HEK293 (cell line): ENCODE results near the gene MRPL4.
A peak's percentile ranks its signal among the peaks of the same experiment; 100 is the strongest.

Experiments
- CTCF ChIA-PET: fragments of 350-600 bp; formaldehyde crosslinking; extraction: SDS; loops from one replicate; lab custom pipeline; 2021; ENCODE audit warnings: antibody characterized with exemption; lab: Yijun Ruan, JAX
- POLR2A ChIA-PET: fragments of 300-600 bp; formaldehyde crosslinking; extraction: SDS; loops from one replicate; lab custom pipeline; 2020; ENCODE audit warnings: antibody characterized with exemption, inconsistent platforms; lab: Yijun Ruan, JAX
- H3K27ac ChIP-seq: fragments of 200-500 bp; sonication (Bioruptor generic); 2 replicates; pipeline ENCODE4 v1.5.1; 2014; ENCODE audit warnings: low read depth, low read length, control low read depth, inconsistent platforms; ENCODE audit errors: extremely low read depth
- H3K36me3 ChIP-seq, 2 experiments: fragments of 200-500 bp in 1 of 2; sonication (Bioruptor generic) in 1 of 2; 1 replicate in 1 of 2; 2 replicates in 1 of 2; pipeline ENCODE4 v1.5.1; 2014 to 2017; ENCODE audit warnings: inconsistent platforms in 2 of 2, low read length in 2 of 2; ENCODE audit not compliant: control insufficient read depth in 2 of 2, insufficient read depth in 1 of 2
- H3K4me1 ChIP-seq: fragments of 200-500 bp; sonication (Bioruptor generic); 2 replicates; pipeline ENCODE4 v1.5.1; 2014; ENCODE audit warnings: mild to moderate bottlenecking, low read length, inconsistent platforms; ENCODE audit not compliant: control insufficient read depth, insufficient read depth
- H3K4me3 ChIP-seq: 2 replicates; pipeline ENCODE4 v1.5.1; 2011; ENCODE audit warnings: low read depth, mild to moderate bottlenecking, control low read depth, low read length, moderate library complexity
- H3K9me3 ChIP-seq: fragments of 200-500 bp; sonication (Bioruptor generic); 2 replicates; pipeline ENCODE4 v1.5.1; 2014; ENCODE audit warnings: low read depth, low read length, inconsistent platforms; ENCODE audit not compliant: control insufficient read depth, insufficient read depth
- GLIS1 ChIP-seq: fragments of 450-650 bp; formaldehyde crosslinking; IDR thresholded peaks from 2 replicates; pipeline ENCODE4 v1.5.1; 2016; ENCODE audit warnings: missing biosample characterization, missing genetic modification characterization
- PBX3 ChIP-seq: sonication (generic); formaldehyde crosslinking; IDR thresholded peaks from 2 replicates; pipeline ENCODE4 v1.8.1; 2022; ENCODE audit warnings: mild to moderate bottlenecking, moderate library complexity, missing genetic modification reagents
- PRDM10 ChIP-seq: fragments of 450-650 bp; formaldehyde crosslinking; IDR thresholded peaks from 2 replicates; pipeline ENCODE4 v1.5.1; 2016; ENCODE audit warnings: missing biosample characterization, missing genetic modification characterization
- ZBTB48 ChIP-seq: fragments of 450-650 bp; formaldehyde crosslinking; IDR thresholded peaks from 2 replicates; pipeline ENCODE4 v1.5.1; 2016; ENCODE audit warnings: missing biosample characterization, missing genetic modification characterization
- ZBTB6 ChIP-seq: fragments of 450-650 bp; formaldehyde crosslinking; IDR thresholded peaks from 2 replicates; pipeline ENCODE4 v1.5.1; 2017; ENCODE audit warnings: missing biosample characterization, missing genetic modification characterization
- ZNF112 ChIP-seq: fragments of 450-650 bp; formaldehyde crosslinking; IDR thresholded peaks from 2 replicates; pipeline ENCODE4 v1.5.0; 2017; ENCODE audit warnings: missing biosample characterization, missing genetic modification characterization
- ZNF280C ChIP-seq: fragments of 450-650 bp; formaldehyde crosslinking; IDR thresholded peaks from 2 replicates; pipeline ENCODE4 v1.5.1; 2016; ENCODE audit warnings: missing biosample characterization, missing genetic modification characterization
- ZNF324 ChIP-seq: fragments of 450-650 bp; formaldehyde crosslinking; IDR thresholded peaks from 2 replicates; pipeline ENCODE4 v1.5.1; 2016; ENCODE audit warnings: missing biosample characterization, missing genetic modification characterization
- ZNF596 ChIP-seq: fragments of 450-650 bp; IDR thresholded peaks from 2 replicates; pipeline ENCODE4 v1.5.0; 2018; ENCODE audit warnings: missing biosample characterization, mild to moderate bottlenecking, missing genetic modification characterization, moderate library complexity
- ZNF610 ChIP-seq: fragments of 450-650 bp; formaldehyde crosslinking; IDR thresholded peaks from 2 replicates; pipeline ENCODE4 v1.5.1; 2016; ENCODE audit warnings: missing biosample characterization, missing genetic modification characterization, borderline replicate concordance
- ZNF76 ChIP-seq: fragments of 450-650 bp; formaldehyde crosslinking; IDR thresholded peaks from 2 replicates; pipeline ENCODE4; 2016; ENCODE audit warnings: low read depth, missing biosample characterization, missing genetic modification characterization, borderline replicate concordance
- ZNF777 ChIP-seq: fragments of 450-650 bp; formaldehyde crosslinking; IDR thresholded peaks from 2 replicates; pipeline ENCODE4 v1.5.1; 2017; ENCODE audit warnings: missing biosample characterization, missing genetic modification characterization, borderline replicate concordance

MRPL4 gene

GRCh38 chr19:10206226-10206885 lies 45.7 kb upstream of the MRPL4 start:
- no peaks in the 10 kb centered on the region for H3K36me3 ChIP-seq
- TF ChIP-seq GLIS1 (tag by site-specific recombination) (peak; percentile 92), ZNF596 (tag by site-specific recombination) (no peak)
- TF ChIP-seq, all 188 proteins: peak for 1
- no peaks in the 10 kb centered on the region for H3K9me3 ChIP-seq
- H3K27ac ChIP-seq, result no peak overlapping the region
- CTCF ChIA-PET, result interaction anchor here (0.6 kb wide), 2 partner anchors 15 to 107 kb away, joined by 3 read pairs; no protein-coding TSS in a partner anchor
- H3K4me1 ChIP-seq, result no peaks in the 10 kb centered on the region
- POLR2A ChIA-PET, result interaction anchor here (0.7 to 1.8 kb wide), 2 partner anchors 12 to 220 kb away, joined by 3 to 5 read pairs; partner anchors contain the start of gene DNMT1
- H3K4me3 ChIP-seq, result no peak overlapping the region

GRCh38 chr19:10207026-10207425 lies 45.0 kb upstream of the MRPL4 start:
- CTCF ChIA-PET, result no interaction called here

More at GRCh38 chr19:10207026-10207425, 45.0 kb upstream of the MRPL4 start:
- Histone ChIP-seq H3K9me3 (no peaks in the 10 kb centered on the region), H3K36me3 (no peaks in the 10 kb centered on the region), H3K4me1 (no peaks in the 10 kb centered on the region), H3K27ac (no peak overlapping the region)
- no peak for TF ChIP-seq ZNF610 (tag by site-specific recombination)
- TF ChIP-seq PRDM10 (tag by site-specific recombination), result no peak
- no peak for TF ChIP-seq ZNF324 (tag by site-specific recombination)
- TF ChIP-seq ZNF777, result no peak
- TF ChIP-seq ZNF76 (tag by site-specific recombination), result no peak
- TF ChIP-seq ZBTB48 (tag by site-specific recombination), result no peak
- no peak for TF ChIP-seq ZNF112 (tag by site-specific recombination)
- no peak for TF ChIP-seq ZBTB6 (tag by site-specific recombination)
- no peak for TF ChIP-seq PBX3 (CRISPR knock-in tag)
- TF ChIP-seq ZNF280C, result no peak
- TF ChIP-seq, all 188 proteins: peak for 0
- H3K4me3 ChIP-seq, result no peak overlapping the region
- POLR2A ChIA-PET, result interaction anchor here (1.8 kb wide), 1 partner anchor 12 kb away, joined by 5 read pairs; the partner anchor contains the start of gene DNMT1
